ENCODE measurements around the gene LTB4R2. TPM values are rescaled to one million over a fixed set of nuclear protein-coding genes. Genes with fewer than 3 reads are reported as not detected.

The LTB4R2 gene
- total RNA-seq, 1 experiment from 2014 or later, result 12.9 TPM

- ATAC-seq, result peak; percentile 71
- Mint-ChIP-seq H3K27me3 (ENCODE audit: low read depth) (no peaks in the 10 kb centered on the region), H3K27ac (no peak within 1 kb of the TSS), H3K4me3 (no peak within 1 kb of the TSS), H3K4me1 (no peaks in the 10 kb centered on the region), H3K36me3 (peaks cover 4% of the 10 kb centered on the region; the same call in 1 of the 2 replicates), H3K9me3 (no peaks in the 10 kb centered on the region)
- TF ChIP-seq ZBTB21 (CRISPR knock-in tag; IDR thresholded peaks at IDR 0.05; ENCODE audit: borderline replicate concordance) (no peak), MLX (CRISPR knock-in tag; IDR thresholded peaks at IDR 0.05) (no peak), HMGA2 (CRISPR knock-in tag; IDR thresholded peaks at IDR 0.05) (no peak), ZNF263 (CRISPR knock-in tag; IDR thresholded peaks at IDR 0.05; ENCODE audit: low read depth) (no peak), TP53 (CRISPR knock-in tag; IDR thresholded peaks at IDR 0.05) (no peak), JUN (CRISPR knock-in tag; IDR thresholded peaks at IDR 0.05) (no peak), CREB1 (CRISPR knock-in tag; IDR thresholded peaks at IDR 0.05) (no peak), ZNF121 (CRISPR knock-in tag; IDR thresholded peaks at IDR 0.05) (no peak), CTCF (IDR thresholded peaks at IDR 0.05) (no peak), JAZF1 (CRISPR knock-in tag; IDR thresholded peaks at IDR 0.05) (no peak), CDX4 (CRISPR knock-in tag; IDR thresholded peaks at IDR 0.05; ENCODE audit: borderline replicate concordance) (no peak), ATF1 (CRISPR knock-in tag; IDR thresholded peaks at IDR 0.05) (no peak), SP1 (CRISPR knock-in tag; conservative IDR thresholded peaks at IDR 0.05) (no peak)
- no peak for DNase-seq (ENCODE audit: low spot score)
- POLR2A ChIA-PET, result interaction anchor here (0.9 kb wide), 1 partner anchor 8 kb away, joined by 5 read pairs; the partner anchor contains the start of gene RABGGTA
- CTCF ChIA-PET, result interaction anchor here (1.0 to 2.6 kb wide), 4 partner anchors 8 to 47 kb away, joined by 4 to 17 read pairs (median 6); partner anchors contain the start of genes CIDEB, RABGGTA and TINF2
These were observed 46.9 kb upstream of the LTB4R2 start, which contains the start of gene TGM1 for GRCh38 chr14:24262821-24263733. Gene TGM1, minus strand, starts transcription at chr14:24263177. Its CDS starts 825 bp downstream, at chr14:24262352.

- no peak overlapping the region for H3K4me3 Mint-ChIP-seq
- no peaks in the 10 kb centered on the region for H3K9me3 Mint-ChIP-seq
- H3K27me3 Mint-ChIP-seq (ENCODE audit: low read depth), result no peaks in the 10 kb centered on the region
- DNase-seq (ENCODE audit: low spot score), result no peak
- ATAC-seq, result no peak
- no peak overlapping the region for H3K27ac Mint-ChIP-seq
- ChIA-PET POLR2A (no interaction called here), CTCF (interaction anchor here (1.2 to 2.6 kb wide), 2 partner anchors 21 to 44 kb away, joined by 4 to 17 read pairs; partner anchors contain the start of genes CIDEB and TINF2)
- no peaks in the 10 kb centered on the region for H3K4me1 Mint-ChIP-seq
- H3K36me3 Mint-ChIP-seq, result peaks cover 4% of the 10 kb centered on the region; the same call in 1 of the 2 replicates
- no peak for TF ChIP-seq FOXP4 (CRISPR knock-in tag; IDR thresholded peaks at IDR 0.05)
- TF ChIP-seq ZNF219 (CRISPR knock-in tag; IDR thresholded peaks at IDR 0.05; ENCODE audit: borderline replicate concordance), result no peak
- TF ChIP-seq CREM (CRISPR knock-in tag; IDR thresholded peaks at IDR 0.05), result no peak
- TF ChIP-seq GTF2I (CRISPR knock-in tag; conservative IDR thresholded peaks at IDR 0.05), result no peak
- no peak for TF ChIP-seq CDX4 (CRISPR knock-in tag; IDR thresholded peaks at IDR 0.05; ENCODE audit: borderline replicate concordance)
- no peak for TF ChIP-seq STAT6 (CRISPR knock-in tag; conservative IDR thresholded peaks at IDR 0.05; ENCODE audit: low read depth)
- TF ChIP-seq MAX (CRISPR knock-in tag; IDR thresholded peaks at IDR 0.05), result no peak
- TF ChIP-seq EMX1 (CRISPR knock-in tag; IDR thresholded peaks at IDR 0.05), result no peak
- TF ChIP-seq ATF1 (CRISPR knock-in tag; IDR thresholded peaks at IDR 0.05), result no peak
- TF ChIP-seq E2F4 (CRISPR knock-in tag; IDR thresholded peaks at IDR 0.05; ENCODE audit: borderline replicate concordance, low read depth), result no peak
- TF ChIP-seq NFYB (CRISPR knock-in tag; conservative IDR thresholded peaks at IDR 0.05; ENCODE audit: low read depth), result no peak
These were observed 46.1 kb upstream of the LTB4R2 start for GRCh38 chr14:24263848-24264247.

Measured in WTC11 (cell line).